Measurements from ENCODE around the gene FASTK. TPM values are rescaled to one million over a fixed set of nuclear protein-coding genes. Genes with fewer than 3 reads are reported as not detected.

The FASTK gene, protein sequence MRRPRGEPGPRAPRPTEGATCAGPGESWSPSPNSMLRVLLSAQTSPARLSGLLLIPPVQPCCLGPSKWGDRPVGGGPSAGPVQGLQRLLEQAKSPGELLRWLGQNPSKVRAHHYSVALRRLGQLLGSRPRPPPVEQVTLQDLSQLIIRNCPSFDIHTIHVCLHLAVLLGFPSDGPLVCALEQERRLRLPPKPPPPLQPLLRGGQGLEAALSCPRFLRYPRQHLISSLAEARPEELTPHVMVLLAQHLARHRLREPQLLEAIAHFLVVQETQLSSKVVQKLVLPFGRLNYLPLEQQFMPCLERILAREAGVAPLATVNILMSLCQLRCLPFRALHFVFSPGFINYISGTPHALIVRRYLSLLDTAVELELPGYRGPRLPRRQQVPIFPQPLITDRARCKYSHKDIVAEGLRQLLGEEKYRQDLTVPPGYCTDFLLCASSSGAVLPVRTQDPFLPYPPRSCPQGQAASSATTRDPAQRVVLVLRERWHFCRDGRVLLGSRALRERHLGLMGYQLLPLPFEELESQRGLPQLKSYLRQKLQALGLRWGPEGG
- 10 to 100 TPM; 63.3 to 71.1 TPM for total RNA-seq

DNA sequence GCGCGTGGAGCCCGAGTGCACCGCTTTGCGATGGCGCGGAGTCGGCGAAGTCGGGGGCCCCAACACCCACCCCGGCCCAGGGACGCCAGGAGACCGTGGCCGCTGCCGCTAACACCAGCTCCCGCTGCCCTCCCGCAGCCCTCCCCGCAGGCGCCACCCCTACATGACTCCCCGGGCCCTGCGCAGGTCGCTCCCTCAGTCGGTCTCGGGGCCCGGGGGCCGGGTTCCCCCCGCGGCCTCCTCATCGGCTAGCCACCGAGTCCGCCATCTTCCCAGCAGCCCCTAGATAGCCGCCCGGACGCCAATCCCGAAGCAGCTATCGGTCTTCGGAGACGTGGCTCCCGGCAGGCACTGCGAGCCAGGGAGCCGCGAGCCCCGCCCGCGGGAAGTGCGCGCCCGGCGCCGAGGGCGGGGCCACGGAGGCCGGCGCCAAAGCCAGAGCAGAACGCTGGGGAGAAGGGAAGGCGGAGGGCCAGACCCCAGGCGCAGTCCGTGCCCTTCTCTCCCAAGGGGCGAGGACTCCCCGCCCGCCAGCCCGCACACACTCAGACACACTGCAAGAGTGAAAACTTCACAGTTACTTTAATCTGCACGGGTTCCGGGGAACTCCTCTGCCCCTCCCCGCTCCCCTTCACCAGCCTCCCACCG, at the start of gene FASTK:
FASTK (minus strand) TSS at position 288 of the 648 bp plus-strand sequence; CDS start at position 245, 43 bp downstream.
- H3K36me3 Mint-ChIP-seq (ENCODE audit: low read depth) = peaks cover 48% of the 10 kb centered on the region
- H3K27me3 Mint-ChIP-seq = no peaks in the 10 kb centered on the region
- peaks cover 15% of the 10 kb centered on the region for H3K4me1 Mint-ChIP-seq
- peak; percentile 88 for ATAC-seq (replicated peaks)
- no peaks in the 10 kb centered on the region for H3K9me3 Mint-ChIP-seq
- peak within 1 kb of the TSS; percentile 94 for H3K4me3 Mint-ChIP-seq
- H3K27ac Mint-ChIP-seq = peak within 1 kb of the TSS; percentile 90

DNA sequence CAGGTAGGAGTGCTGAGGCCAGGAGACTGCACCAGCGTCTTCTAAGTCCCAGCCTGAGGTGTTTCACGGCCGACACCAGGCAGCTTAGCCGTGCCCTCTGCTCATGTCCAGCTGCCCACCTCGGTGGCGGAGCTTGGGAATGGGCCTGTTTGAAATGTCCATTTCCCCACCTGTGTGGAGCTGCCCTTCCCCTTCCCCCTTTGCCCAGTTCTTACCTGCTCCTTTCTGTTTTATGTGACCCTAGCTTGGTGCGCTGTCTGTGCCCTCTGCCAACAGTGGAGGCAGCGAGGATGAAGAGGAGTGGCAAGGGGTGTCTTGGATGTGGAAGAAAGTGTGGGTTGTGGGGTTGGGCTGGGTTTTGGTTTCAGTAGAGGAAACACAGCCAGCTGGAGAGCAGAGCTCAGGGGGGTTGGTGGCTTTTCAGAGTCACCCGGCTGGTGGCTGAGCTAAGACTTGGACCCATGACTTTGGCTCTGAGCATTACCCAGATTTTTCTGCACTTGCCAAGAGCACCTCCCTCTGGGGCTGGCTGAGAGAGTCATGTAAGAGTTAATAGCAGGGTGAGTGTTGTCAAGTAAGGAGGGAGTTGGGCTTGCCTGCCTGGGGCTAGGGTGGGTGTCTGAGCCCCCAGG, 49.5 kb upstream of the FASTK start:
- no peak overlapping the region for H3K4me3 Mint-ChIP-seq
- no peaks in the 10 kb centered on the region for H3K9me3 Mint-ChIP-seq
- H3K27ac Mint-ChIP-seq = no peak overlapping the region
- H3K27me3 Mint-ChIP-seq = no peaks in the 10 kb centered on the region
- peaks cover 20% of the 10 kb centered on the region for H3K36me3 Mint-ChIP-seq (ENCODE audit: low read depth)
- no peaks in the 10 kb centered on the region for H3K4me1 Mint-ChIP-seq
- no peak for ATAC-seq (replicated peaks)

DNA sequence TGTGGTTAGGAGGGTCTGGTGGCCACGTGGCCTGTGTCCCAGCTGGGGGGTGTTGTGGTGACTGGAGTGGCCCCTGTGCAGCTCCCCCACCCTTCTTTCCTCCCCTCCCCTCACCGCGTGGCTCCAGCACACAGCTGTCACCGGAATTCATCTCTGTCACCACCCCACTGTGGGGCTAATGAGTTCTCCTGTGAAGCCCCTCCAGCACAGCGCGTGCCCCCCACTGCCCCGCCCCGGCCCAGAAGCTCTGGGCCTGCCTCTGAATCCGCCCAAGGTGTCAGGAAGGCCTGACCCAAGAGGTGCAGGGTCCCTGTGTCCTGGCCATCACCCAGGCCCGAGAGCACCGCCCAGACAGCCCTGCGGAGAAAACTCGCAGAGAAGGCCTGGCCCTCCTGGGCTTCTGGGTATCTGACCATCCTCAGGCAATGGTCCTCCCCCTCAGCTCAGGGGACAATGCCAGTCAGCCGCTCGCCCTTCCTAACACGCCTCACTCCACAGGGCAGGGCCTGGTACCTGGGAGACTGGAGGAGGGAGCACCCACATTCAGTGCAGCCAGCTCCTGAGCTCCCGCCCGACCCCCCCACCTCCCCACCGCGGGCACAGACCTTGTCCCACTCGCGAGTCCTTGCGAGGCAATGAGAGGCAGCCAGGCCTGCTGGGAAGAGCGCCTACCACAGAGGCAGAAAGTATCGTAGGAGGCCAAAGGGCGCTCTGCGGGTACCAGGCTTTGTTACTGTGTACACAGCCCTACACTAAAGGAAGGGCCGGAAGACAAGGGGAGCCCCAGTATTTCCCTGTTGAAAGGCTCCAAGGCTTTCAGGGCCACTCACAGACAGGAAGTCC, 48.7 kb upstream of the FASTK start:
- no peaks in the 10 kb centered on the region for H3K27me3 Mint-ChIP-seq
- H3K9me3 Mint-ChIP-seq = no peaks in the 10 kb centered on the region
- H3K4me1 Mint-ChIP-seq = no peaks in the 10 kb centered on the region
- peaks cover 22% of the 10 kb centered on the region for H3K36me3 Mint-ChIP-seq (ENCODE audit: low read depth)
- no peak overlapping the region for H3K27ac Mint-ChIP-seq
- no peak for ATAC-seq (replicated peaks)
- no peak overlapping the region for H3K4me3 Mint-ChIP-seq

DNA sequence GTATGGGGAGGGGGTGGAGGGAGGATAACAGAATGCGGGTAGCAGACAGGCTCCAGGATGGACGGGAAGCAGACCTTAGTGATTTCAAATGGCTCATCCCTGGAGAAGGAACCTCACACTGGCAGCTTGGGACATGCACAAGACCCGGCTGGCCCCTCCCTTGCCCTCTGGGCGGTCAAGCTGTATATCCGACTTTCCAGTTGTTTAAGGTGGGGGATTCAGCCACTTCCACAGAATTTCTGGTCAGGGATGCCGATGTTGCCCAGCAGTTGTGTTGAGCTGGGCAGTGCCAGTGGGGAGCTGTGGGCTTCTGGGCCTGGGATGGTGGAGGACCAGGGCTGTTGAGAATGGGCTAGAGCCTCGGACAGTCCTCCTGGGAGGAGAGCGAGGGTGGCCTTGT, 48.1 kb upstream of the FASTK start:
- Mint-ChIP-seq H3K36me3 (ENCODE audit: low read depth) (peaks cover 28% of the 10 kb centered on the region), H3K4me3 (no peak overlapping the region), H3K9me3 (no peaks in the 10 kb centered on the region), H3K27ac (no peak overlapping the region), H3K4me1 (peaks cover 5% of the 10 kb centered on the region), H3K27me3 (no peaks in the 10 kb centered on the region)
- ATAC-seq (replicated peaks) = no peak

DNA sequence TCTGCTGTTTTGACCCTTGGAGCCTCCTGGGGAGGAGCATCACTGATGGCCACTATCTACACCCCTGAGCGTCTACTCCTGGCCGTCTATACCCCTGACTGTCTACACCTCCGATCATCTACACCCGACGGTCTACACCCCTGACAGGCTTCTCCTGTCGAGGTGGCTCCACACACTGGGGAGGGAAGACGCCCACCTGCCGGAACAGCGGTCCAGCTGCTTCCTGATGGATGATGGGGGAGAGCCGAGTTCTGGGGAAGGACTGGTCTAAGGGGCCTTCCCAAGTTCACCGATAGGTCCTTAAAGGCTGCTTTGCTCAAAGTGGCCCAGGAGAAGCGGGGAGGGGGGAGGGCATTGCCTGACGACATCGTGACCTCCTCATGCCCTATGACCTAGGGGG, 47.5 kb upstream of the FASTK start:
- H3K9me3 Mint-ChIP-seq = no peaks in the 10 kb centered on the region
- H3K27ac Mint-ChIP-seq = no peak overlapping the region
- ATAC-seq (replicated peaks) = no peak
- peaks cover 34% of the 10 kb centered on the region for H3K36me3 Mint-ChIP-seq (ENCODE audit: low read depth)
- peaks cover 7% of the 10 kb centered on the region for H3K4me1 Mint-ChIP-seq
- H3K4me3 Mint-ChIP-seq = no peak overlapping the region
- H3K27me3 Mint-ChIP-seq = no peaks in the 10 kb centered on the region

DNA sequence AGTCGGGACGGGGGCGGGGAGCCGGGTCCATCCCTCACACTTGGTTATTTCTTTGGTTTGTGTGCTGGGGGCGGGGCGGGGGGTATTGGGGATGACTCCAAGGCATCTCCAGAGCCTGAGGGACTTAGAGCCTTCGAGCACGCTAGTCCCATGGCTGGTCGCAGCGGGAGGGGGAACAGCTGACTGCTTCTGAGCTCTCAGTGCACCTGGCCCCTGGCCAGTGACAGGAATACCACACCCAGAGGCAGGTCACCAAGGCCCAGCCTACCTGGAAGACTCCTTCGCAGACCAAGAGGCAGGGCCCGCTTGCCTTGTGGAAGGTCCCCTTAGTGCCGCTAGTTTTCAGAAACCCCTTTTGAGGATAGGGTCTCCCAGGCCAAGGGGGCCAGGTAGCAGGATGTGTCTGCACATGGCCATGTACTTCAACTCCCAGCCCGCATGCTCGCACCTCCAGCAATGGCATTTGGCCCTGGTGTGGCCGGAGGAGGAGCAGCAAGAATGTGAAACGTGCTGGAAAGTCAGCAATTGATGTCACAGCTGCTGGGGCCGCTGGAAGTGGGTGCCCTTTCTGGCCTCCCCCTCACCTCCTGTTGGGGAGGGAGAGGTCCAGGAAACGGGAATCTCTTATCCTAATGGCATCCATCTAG, 46.0 kb upstream of the FASTK start:
- no peaks in the 10 kb centered on the region for H3K27me3 Mint-ChIP-seq
- H3K36me3 Mint-ChIP-seq (ENCODE audit: low read depth) = peaks cover 31% of the 10 kb centered on the region
- H3K4me1 Mint-ChIP-seq = peaks cover 7% of the 10 kb centered on the region
- no peaks in the 10 kb centered on the region for H3K9me3 Mint-ChIP-seq
- no peak overlapping the region for H3K27ac Mint-ChIP-seq
- H3K4me3 Mint-ChIP-seq = no peak overlapping the region
- no peak for ATAC-seq (replicated peaks)

DNA sequence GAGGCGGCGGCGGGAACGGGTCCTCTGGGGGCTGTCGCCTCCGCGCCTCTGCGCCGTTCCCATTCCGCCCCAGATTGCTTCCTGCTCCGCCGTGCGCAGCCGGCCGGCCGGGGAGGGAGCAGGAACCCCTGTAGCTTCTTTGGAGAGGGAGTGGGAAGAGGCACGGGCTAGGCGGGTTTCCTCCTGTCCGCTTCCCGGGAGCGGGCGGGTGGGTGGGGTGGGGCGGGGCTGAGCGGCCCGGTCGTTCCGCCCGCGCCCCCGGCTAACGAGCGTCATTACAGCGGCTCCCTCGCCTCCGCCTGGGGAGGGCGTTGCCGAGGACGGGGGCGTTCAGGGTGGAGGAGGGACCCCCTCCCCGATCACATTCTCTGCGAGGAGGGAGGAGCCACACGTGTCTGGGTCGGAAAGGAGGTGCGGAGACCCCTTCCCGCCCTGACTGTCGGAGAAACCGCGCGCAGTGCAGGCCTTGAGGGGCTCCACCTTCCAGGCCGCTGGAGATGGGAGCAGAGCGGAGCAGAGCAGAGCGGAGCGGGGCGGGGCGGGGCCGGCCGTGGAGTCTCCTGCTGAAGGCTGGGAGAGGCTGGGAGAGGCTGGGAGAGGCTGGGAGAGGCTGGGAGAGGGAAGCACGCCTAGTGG, 45.4 kb upstream of the FASTK start:
- Mint-ChIP-seq H3K36me3 (ENCODE audit: low read depth) (peaks cover 33% of the 10 kb centered on the region), H3K4me1 (peaks cover 7% of the 10 kb centered on the region), H3K27ac (no peak overlapping the region), H3K9me3 (no peaks in the 10 kb centered on the region), H3K27me3 (no peaks in the 10 kb centered on the region), H3K4me3 (no peak overlapping the region)
- no peak for ATAC-seq (replicated peaks)

DNA sequence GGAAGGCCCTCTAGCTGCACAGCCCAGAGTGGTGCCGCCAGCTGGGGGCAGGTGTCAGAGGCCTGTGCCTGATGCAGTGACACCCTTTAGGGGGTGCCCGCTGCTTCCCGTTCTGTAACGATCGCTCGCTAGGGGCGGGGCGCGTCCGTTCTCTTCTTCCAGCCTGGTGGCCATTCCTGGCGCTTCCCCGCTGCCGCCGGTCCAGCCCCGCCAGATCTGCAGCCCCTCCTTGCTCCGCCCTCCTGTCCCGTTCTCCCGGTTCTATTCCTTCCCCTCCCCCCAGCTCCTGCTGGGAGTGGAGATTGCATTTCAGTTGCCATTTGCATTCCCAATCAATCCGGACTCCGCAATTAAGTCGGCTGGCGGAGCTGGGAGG, 44.8 kb upstream of the FASTK start:
- H3K27ac Mint-ChIP-seq = no peak overlapping the region
- no peak for ATAC-seq (replicated peaks)
- no peaks in the 10 kb centered on the region for H3K9me3 Mint-ChIP-seq
- H3K4me3 Mint-ChIP-seq = no peak overlapping the region
- H3K27me3 Mint-ChIP-seq = no peaks in the 10 kb centered on the region
- peaks cover 7% of the 10 kb centered on the region for H3K4me1 Mint-ChIP-seq
- H3K36me3 Mint-ChIP-seq (ENCODE audit: low read depth) = peaks cover 33% of the 10 kb centered on the region

DNA sequence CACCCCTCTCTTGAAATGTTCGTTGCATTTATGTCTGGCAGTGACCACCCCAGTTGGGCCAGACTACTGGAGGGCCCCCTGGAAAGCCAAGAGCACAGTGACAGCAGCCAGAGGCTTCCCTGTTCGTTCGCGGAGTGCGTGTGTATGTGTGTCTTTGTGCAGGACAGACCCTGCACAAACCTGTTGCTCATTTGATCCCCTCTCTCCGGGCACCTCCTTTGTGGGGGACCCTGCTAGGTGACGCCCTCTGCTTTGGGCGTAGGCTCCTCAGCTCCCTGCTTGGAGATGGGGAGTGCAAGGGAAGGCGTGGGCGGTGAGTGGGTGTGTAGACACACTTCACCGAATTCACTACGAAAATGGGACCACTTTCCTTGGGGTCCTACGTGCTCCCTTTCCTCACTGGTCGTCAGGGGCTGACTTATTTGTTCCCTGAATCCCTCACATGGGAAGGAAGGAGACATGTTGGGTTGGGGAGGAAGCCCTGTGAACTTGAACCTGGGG, 44.3 kb upstream of the FASTK start:
- Mint-ChIP-seq H3K4me1 (peaks cover 7% of the 10 kb centered on the region), H3K36me3 (ENCODE audit: low read depth) (peaks cover 33% of the 10 kb centered on the region), H3K4me3 (no peak overlapping the region), H3K27ac (no peak overlapping the region), H3K9me3 (no peaks in the 10 kb centered on the region), H3K27me3 (no peaks in the 10 kb centered on the region)
- no peak for ATAC-seq (replicated peaks)

DNA sequence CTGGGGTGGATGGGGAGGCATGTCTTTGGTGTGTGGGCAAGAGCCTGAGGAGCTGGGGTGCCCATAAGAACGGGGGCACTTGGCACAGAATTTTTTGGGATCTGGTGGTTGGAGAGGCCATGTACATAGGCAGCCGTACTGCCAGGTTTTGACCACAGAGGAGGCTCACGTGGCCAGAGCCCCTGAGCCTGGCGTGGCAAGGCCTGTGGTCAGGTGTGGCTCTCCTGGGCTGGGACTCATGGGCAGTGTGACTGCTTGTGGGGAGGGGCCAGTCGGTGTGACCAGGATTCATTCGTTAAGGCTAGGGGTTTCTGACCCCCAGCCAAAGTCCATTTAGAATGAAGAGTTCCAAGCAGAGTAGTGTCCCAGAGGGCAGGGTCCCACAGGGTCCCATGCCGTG, 43.9 kb upstream of the FASTK start:
- H3K4me3 Mint-ChIP-seq = no peak overlapping the region
- H3K36me3 Mint-ChIP-seq (ENCODE audit: low read depth) = peaks cover 38% of the 10 kb centered on the region
- ATAC-seq (replicated peaks) = no peak
- H3K27ac Mint-ChIP-seq = no peak overlapping the region
- peaks cover 7% of the 10 kb centered on the region for H3K4me1 Mint-ChIP-seq
- no peaks in the 10 kb centered on the region for H3K27me3 Mint-ChIP-seq
- H3K9me3 Mint-ChIP-seq = no peaks in the 10 kb centered on the region

DNA sequence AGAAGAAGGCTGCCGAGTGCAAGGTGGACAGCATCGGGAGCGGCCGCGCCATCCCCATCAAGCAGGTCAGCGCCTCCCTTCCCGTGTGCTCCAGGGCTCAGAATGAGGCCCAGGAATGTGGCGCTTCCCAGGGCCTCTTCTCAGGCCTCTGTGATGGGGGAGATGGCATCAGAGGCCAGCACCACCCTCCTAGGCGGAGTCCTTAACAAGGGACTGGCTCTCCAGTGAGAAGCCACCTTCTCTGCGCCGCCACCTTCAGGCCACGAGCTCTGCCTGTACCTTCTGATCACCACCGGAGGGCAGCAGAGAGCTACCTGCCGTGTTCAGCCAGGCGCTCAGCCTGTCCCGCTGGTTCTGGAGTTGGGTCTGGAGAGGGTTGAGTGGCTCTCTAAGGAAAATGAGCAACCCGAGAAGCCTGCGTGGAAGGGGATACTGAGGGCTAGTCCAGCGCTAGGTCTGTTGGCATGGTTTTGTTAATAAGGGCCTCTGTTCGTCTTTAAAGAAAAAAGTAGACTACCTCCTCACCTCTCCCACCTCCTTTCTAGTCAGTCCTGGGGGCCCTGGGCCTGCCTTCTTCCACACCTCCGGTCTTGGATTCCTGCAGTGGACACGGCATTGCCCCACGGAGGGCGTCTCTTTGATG, 43.3 kb upstream of the FASTK start:
- Mint-ChIP-seq H3K9me3 (no peaks in the 10 kb centered on the region), H3K4me3 (no peak overlapping the region), H3K36me3 (ENCODE audit: low read depth) (peaks cover 43% of the 10 kb centered on the region), H3K27ac (peak overlapping the region; percentile 31), H3K4me1 (peaks cover 7% of the 10 kb centered on the region), H3K27me3 (no peaks in the 10 kb centered on the region)
- ATAC-seq (replicated peaks) = peak; percentile 93

DNA sequence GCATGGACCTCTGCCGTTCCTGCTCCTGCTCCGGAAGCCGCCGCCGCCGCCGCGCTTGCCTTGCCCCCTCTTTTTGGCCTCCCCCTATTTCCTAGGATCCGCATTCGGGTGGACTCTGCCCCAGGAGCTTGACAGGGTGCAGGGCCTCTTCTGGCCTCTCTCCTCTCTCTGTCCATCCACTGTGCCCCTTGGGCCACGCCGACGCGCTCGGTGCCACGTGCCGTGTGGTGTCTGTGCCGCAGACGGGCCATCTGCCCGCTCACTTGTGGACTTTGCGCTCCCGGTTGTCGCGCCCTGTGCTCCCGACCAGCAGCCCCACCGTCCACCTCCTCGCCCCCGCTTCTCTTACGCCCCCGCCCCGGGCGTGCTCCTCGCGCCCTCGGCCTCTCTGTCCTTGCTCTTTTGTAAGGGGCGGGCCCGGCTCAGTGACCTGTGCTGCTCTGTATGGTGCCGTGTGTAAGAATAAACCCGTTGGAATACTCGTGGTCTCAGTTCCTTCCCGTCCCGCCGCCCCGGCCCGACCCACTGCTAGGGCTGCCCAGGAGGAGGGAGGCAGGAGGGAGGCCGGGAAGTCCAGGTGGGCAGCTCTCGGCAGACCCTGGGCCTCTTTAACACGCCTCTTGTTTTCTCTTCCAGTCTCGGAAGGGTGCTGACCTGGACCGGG, 42.7 kb upstream of the FASTK start:
- no peak overlapping the region for H3K4me3 Mint-ChIP-seq
- H3K27ac Mint-ChIP-seq = peak overlapping the region; percentile 31
- no peak for ATAC-seq (replicated peaks)
- H3K27me3 Mint-ChIP-seq = no peaks in the 10 kb centered on the region
- H3K9me3 Mint-ChIP-seq = no peaks in the 10 kb centered on the region
- peaks cover 7% of the 10 kb centered on the region for H3K4me1 Mint-ChIP-seq
- H3K36me3 Mint-ChIP-seq (ENCODE audit: low read depth) = peaks cover 48% of the 10 kb centered on the region
